KMS-11 (cell line): Measurements from ENCODE around the gene ARHGAP19.

ENCODE experiments used
- H2AFZ ChIP-seq: fragments of 200-600 bp; sonication (generic); 2 replicates; pipeline ENCODE4 v1.6.1; 2016; ENCODE audit warnings: antibody characterized with exemption, mixed run types, low read depth
- H3K27ac ChIP-seq: fragments of 200-600 bp; sonication (generic); 2 replicates; pipeline ENCODE4 v1.6.1; 2016; ENCODE audit warnings: mild to moderate bottlenecking, mixed run types
- H3K27me3 ChIP-seq: fragments of 200-600 bp; sonication (generic); 2 replicates; pipeline ENCODE4 v1.6.1; 2017; ENCODE audit warnings: mild to moderate bottlenecking, low read depth, mixed run types, moderate library complexity; ENCODE audit not compliant: insufficient read depth
- H3K36me3 ChIP-seq: fragments of 200-600 bp; sonication (generic); 2 replicates; pipeline ENCODE4 v1.6.1; 2017; ENCODE audit warnings: mild to moderate bottlenecking, mixed run types; ENCODE audit not compliant: insufficient read depth
- H3K4me1 ChIP-seq: fragments of 200-600 bp; sonication (generic); 2 replicates; pipeline ENCODE4 v1.6.1; 2016; ENCODE audit warnings: mild to moderate bottlenecking, low read depth, mixed run types; ENCODE audit not compliant: poor library complexity, severe bottlenecking
- H3K4me2 ChIP-seq: fragments of 200-600 bp; sonication (generic); 2 replicates; pipeline ENCODE4 v1.7.0; 2016; ENCODE audit warnings: mild to moderate bottlenecking, mixed run types
- H3K4me3 ChIP-seq: fragments of 200-600 bp; sonication (generic); IDR thresholded peaks from 2 replicates; pipeline ENCODE4 v1.6.1; 2017; ENCODE audit warnings: low read depth, low read length, mixed read lengths; ENCODE audit not compliant: insufficient read depth
- H3K79me2 ChIP-seq: fragments of 200-600 bp; sonication (generic); 2 replicates; pipeline ENCODE4 v1.6.1; 2016; ENCODE audit warnings: low read depth, mixed run types; ENCODE audit not compliant: insufficient read depth
- H3K9ac ChIP-seq: fragments of 200-600 bp; sonication (generic); 2 replicates; pipeline ENCODE4 v1.6.1; 2016; ENCODE audit warnings: mild to moderate bottlenecking, mixed run types
- H4K20me1 ChIP-seq: fragments of 200-600 bp; sonication (generic); 2 replicates; pipeline ENCODE4 v1.6.1; 2016; ENCODE audit warnings: mild to moderate bottlenecking, mixed run types; ENCODE audit not compliant: insufficient read depth
- TF ChIP-seq, protein P1 (sequence below): fragments of 200-600 bp; sonication (generic); conservative IDR thresholded peaks from 2 replicates; pipeline ENCODE4 v1.6.1; 2017; ENCODE audit warnings: low read depth, mild to moderate bottlenecking, antibody characterized with exemption, low read length, moderate library complexity, mixed read lengths

Gene ARHGAP19

DNA sequence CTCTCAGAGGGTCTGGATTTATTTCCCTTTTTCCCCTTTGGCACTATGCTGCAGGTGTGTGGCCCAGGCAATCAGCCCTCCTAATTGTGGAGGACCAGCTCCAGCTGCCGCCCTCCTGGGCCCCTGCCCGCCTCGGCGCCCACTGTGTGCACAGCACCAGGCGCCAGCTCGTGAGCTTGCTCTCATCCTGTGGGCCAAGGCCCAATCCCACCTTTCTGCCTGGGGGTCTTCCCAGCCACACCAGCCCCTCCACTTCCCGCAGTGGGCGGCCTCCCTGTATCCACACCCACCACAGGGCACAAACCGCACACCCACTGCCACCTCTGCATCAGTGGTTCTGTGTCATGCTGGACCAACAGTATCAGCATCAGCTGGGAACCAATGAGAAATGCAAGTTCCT lies 81.2 kb downstream of the ARHGAP19 start:
- Histone ChIP-seq H3K4me3 (no peak overlapping the region), H2AFZ (no peak overlapping the region), H3K9ac (no peak overlapping the region), H3K79me2 (no peaks in the 10 kb centered on the region), H3K4me2 (no peak overlapping the region), H3K4me1 (no peaks in the 10 kb centered on the region), H3K27me3 (no peaks in the 10 kb centered on the region), H3K36me3 (no peaks in the 10 kb centered on the region), H4K20me1 (no peaks in the 10 kb centered on the region), H3K27ac (no peak overlapping the region)
- TF ChIP-seq, protein P1, sequence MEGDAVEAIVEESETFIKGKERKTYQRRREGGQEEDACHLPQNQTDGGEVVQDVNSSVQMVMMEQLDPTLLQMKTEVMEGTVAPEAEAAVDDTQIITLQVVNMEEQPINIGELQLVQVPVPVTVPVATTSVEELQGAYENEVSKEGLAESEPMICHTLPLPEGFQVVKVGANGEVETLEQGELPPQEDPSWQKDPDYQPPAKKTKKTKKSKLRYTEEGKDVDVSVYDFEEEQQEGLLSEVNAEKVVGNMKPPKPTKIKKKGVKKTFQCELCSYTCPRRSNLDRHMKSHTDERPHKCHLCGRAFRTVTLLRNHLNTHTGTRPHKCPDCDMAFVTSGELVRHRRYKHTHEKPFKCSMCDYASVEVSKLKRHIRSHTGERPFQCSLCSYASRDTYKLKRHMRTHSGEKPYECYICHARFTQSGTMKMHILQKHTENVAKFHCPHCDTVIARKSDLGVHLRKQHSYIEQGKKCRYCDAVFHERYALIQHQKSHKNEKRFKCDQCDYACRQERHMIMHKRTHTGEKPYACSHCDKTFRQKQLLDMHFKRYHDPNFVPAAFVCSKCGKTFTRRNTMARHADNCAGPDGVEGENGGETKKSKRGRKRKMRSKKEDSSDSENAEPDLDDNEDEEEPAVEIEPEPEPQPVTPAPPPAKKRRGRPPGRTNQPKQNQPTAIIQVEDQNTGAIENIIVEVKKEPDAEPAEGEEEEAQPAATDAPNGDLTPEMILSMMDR = no peak

DNA sequence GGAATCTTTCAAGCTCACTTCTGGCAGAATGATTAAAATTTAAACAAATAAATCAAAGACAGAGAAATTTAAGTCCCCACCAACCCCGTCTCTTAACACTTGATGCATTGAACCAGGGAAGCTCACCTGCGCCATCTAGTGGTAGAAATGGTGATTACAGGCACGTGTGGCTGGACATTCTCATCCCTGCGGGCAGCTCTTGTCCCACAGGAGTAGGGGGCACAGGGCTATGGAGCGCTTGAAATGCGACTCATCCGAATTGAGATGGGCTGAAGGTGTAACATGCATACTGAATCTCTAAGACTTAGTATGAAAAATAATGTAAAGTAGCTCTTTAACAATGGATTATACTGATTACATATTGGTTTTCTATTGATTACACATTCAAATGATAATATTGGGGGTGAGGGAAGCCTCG lies 81.9 kb downstream of the ARHGAP19 start:
- Histone ChIP-seq H2AFZ (no peak overlapping the region), H3K9ac (no peak overlapping the region), H3K36me3 (no peaks in the 10 kb centered on the region), H3K4me2 (no peak overlapping the region), H3K79me2 (no peaks in the 10 kb centered on the region), H3K4me1 (no peaks in the 10 kb centered on the region), H3K27me3 (no peaks in the 10 kb centered on the region), H4K20me1 (no peaks in the 10 kb centered on the region), H3K4me3 (no peak overlapping the region), H3K27ac (no peak overlapping the region)
- TF ChIP-seq, protein P1 = peak; percentile 98

DNA sequence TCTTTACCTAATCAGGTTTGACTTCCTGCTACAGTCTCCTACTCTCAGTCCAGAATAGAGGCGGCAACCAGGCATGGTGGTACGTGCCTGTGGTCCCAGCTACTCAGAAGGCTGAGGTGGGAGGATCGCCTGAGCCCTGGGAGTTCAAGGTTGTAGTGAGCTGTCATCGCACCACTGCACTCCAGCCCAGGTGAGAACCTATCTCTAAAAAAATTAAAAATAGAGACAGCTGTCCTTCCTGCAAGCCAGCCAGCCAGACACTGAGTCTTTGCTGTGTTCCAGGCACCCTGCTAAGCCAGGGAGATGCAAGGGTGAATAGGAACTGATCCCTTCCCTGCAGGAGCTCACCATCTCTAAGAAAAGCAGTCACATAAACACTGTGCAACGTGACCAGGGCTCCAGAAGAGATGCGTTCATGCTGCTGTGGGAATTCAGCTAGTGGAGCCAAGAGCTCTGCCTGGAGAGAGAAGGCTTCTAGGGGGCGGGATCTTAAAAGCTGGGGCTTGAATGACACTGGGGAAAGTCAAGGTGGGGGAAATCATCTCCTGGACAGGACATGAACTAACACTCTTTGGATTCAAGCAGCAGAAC lies 84.6 kb downstream of the ARHGAP19 start:
- H3K4me3 ChIP-seq = no peak overlapping the region
- no peaks in the 10 kb centered on the region for H3K27me3 ChIP-seq
- TF ChIP-seq, protein P1 = no peak
- H3K4me2 ChIP-seq = no peak overlapping the region
- H4K20me1 ChIP-seq = no peaks in the 10 kb centered on the region
- H2AFZ ChIP-seq = no peak overlapping the region
- no peaks in the 10 kb centered on the region for H3K4me1 ChIP-seq
- no peak overlapping the region for H3K9ac ChIP-seq
- H3K27ac ChIP-seq = no peak overlapping the region
- no peaks in the 10 kb centered on the region for H3K79me2 ChIP-seq
- no peaks in the 10 kb centered on the region for H3K36me3 ChIP-seq

DNA sequence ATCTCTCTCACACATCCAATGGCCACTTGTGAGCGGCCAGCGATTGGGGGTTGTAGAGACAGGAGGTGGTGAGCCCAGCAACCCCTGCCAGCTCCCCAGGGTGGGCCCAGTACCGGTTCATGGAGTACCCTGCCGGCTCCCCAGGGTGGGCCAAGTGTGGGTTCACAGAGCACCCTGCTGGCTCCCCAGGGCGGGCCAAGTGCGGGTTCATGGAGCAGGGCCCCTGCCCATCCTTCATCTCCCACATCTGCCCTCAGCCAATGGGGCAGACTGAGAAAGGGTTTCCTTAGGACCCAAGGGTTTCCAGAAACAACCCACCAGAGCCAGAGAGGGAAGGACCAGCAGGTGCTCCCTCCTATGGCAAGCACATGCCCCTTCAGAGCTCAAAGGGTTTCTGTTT lies 85.3 kb downstream of the ARHGAP19 start:
- Histone ChIP-seq H2AFZ (no peak overlapping the region), H3K36me3 (no peaks in the 10 kb centered on the region), H3K27ac (no peak overlapping the region), H3K79me2 (no peaks in the 10 kb centered on the region), H3K9ac (no peak overlapping the region), H3K4me2 (no peak overlapping the region), H3K4me1 (no peaks in the 10 kb centered on the region), H3K27me3 (no peaks in the 10 kb centered on the region), H3K4me3 (no peak overlapping the region), H4K20me1 (no peaks in the 10 kb centered on the region)
- TF ChIP-seq, protein P1 = no peak
